Thoracic aorta (tissue), 2 donors: ENCODE data around the gene WDR12. TPM values are rescaled to one million over a fixed set of nuclear protein-coding genes. Genes with fewer than 3 reads are reported as not detected.

Experiments used
- ATAC-seq: fragments of 150-250 bp; one replicate; pipeline ENCODE4 v1.8.0; 2017; ENCODE audit warnings: low read depth; ENCODE audit not compliant: insufficient number of reproducible peaks, low FRiP score
- DNase-seq: peaks from one replicate; pipeline ENCODE4 v3.0.0-alpha.2; 2020; ENCODE audit warnings: low spot score
- H3K27ac ChIP-seq, 2 donors: fragments of 200-600 bp; sonication (generic); 1 replicate in 1 of 2; 2 replicates in 1 of 2; pipeline ENCODE4 v1.5.1; 2016; ENCODE audit warnings: mild to moderate bottlenecking in 2 of 2, moderate library complexity in 2 of 2
- H3K27me3 ChIP-seq: fragments of 200-600 bp; sonication (generic); replicated peaks from 2 replicates; pipeline ENCODE4 v1.6.0; 2016; ENCODE audit warnings: mild to moderate bottlenecking; ENCODE audit not compliant: insufficient read depth
- H3K36me3 ChIP-seq: fragments of 200-600 bp; sonication (generic); one replicate; pipeline ENCODE4 v1.5.1; 2016
- H3K4me1 ChIP-seq, 2 donors: fragments of 200-600 bp; sonication (generic); 1 replicate in 1 of 2; 2 replicates in 1 of 2; pipeline versions ENCODE4 v1.5.1 to v1.6.0; 2016; ENCODE audit warnings: low read depth in 2 of 2, mild to moderate bottlenecking in 1 of 2; ENCODE audit not compliant: control insufficient read depth in 1 of 2
- H3K4me3 ChIP-seq: fragments of 200-600 bp; sonication (generic); 2 replicates; pipeline ENCODE4 v1.5.1; 2016; ENCODE audit warnings: mild to moderate bottlenecking
- H3K9me3 ChIP-seq: fragments of 200-600 bp; sonication (generic); 2 replicates; pipeline ENCODE4 v1.5.1; 2016
- CTCF ChIP-seq: fragments of 200-600 bp; sonication (generic); IDR thresholded peaks from one replicate; pipeline ENCODE4 v1.5.1; 2019; ENCODE audit warnings: antibody characterized with exemption
- total RNA-seq, 2 donors: library from RNA; depleted of rRNA; stranded (reverse); fragments of >200 nt; gene quantifications; one replicate each; pipeline versions ENCODE4 v1.1.0 to v1.2.3, GENCODE V29; 2016

WDR12 gene
- total RNA-seq, 2 donors from 2014 or later, result 7.7 to 18.6 TPM

GRCh38 chr2:202831242-202832220 is 79.9 kb downstream of the WDR12 start:
- DNase-seq (no peak), ATAC-seq (peak; percentile 65)
- no peaks in the 10 kb centered on the region for H3K9me3 ChIP-seq
- no peak overlapping the region for H3K27ac ChIP-seq
- H3K4me3 ChIP-seq, result no peak overlapping the region
- peak; percentile 45 for TF ChIP-seq CTCF
- no peaks in the 10 kb centered on the region for H3K27me3 ChIP-seq
- peaks cover 3 to 10% of the 10 kb centered on the region in 2 donors for H3K4me1 ChIP-seq
- H3K36me3 ChIP-seq, result no peaks in the 10 kb centered on the region

- Histone ChIP-seq H3K4me1 (no peaks in the 10 kb centered on the region), H3K27me3 (no peaks in the 10 kb centered on the region), H3K36me3 (no peaks in the 10 kb centered on the region), H3K9me3 (no peaks in the 10 kb centered on the region), H3K4me3 (no peak overlapping the region), H3K27ac (no peak overlapping the region)
- TF ChIP-seq CTCF, result no peak
- ATAC-seq, result no peak
- DNase-seq, result no peak
Measured at GRCh38 chr2:202824901-202825300, 86.6 kb downstream of the WDR12 start.

Other genes with a start within 250 kb of the WDR12 start
- gene ICA1L, start 39.9 kb downstream of the WDR12 start, total RNA-seq, result 10 to 100 TPM; 12.9 to 13.7 TPM
- gene CARF, start 602 bp upstream of the WDR12 start, total RNA-seq, result 10 to 100 TPM; 10.5 to 25.6 TPM
- gene NBEAL1, start 103.2 kb upstream of the WDR12 start, total RNA-seq, result 100 to 1,000 TPM in 1 of 2 donors, 10 to 100 TPM in 1; 99.2 to 119 TPM